Thoracic aorta (tissue), 2 donors: Measurements from ENCODE around the gene SDK1. TPM values are rescaled to one million over a fixed set of nuclear protein-coding genes. Genes with fewer than 3 reads are reported as not detected.

ENCODE experiments used
- ATAC-seq: fragments of 150-250 bp; one replicate; pipeline ENCODE4 v1.8.0; 2017; ENCODE audit warnings: low read depth; ENCODE audit not compliant: insufficient number of reproducible peaks, low FRiP score
- DNase-seq: peaks from one replicate; pipeline ENCODE4 v3.0.0-alpha.2; 2020; ENCODE audit warnings: low spot score
- H3K27ac ChIP-seq, 2 donors: fragments of 200-600 bp; sonication (generic); 1 replicate in 1 of 2; 2 replicates in 1 of 2; pipeline ENCODE4 v1.5.1; 2016; ENCODE audit warnings: mild to moderate bottlenecking in 2 of 2, moderate library complexity in 2 of 2
- H3K27me3 ChIP-seq: fragments of 200-600 bp; sonication (generic); replicated peaks from 2 replicates; pipeline ENCODE4 v1.6.0; 2016; ENCODE audit warnings: mild to moderate bottlenecking; ENCODE audit not compliant: insufficient read depth
- H3K36me3 ChIP-seq: fragments of 200-600 bp; sonication (generic); one replicate; pipeline ENCODE4 v1.5.1; 2016
- H3K4me1 ChIP-seq, 2 donors: fragments of 200-600 bp; sonication (generic); 1 replicate in 1 of 2; 2 replicates in 1 of 2; pipeline versions ENCODE4 v1.5.1 to v1.6.0; 2016; ENCODE audit warnings: low read depth in 2 of 2, mild to moderate bottlenecking in 1 of 2; ENCODE audit not compliant: control insufficient read depth in 1 of 2
- H3K4me3 ChIP-seq: fragments of 200-600 bp; sonication (generic); 2 replicates; pipeline ENCODE4 v1.5.1; 2016; ENCODE audit warnings: mild to moderate bottlenecking
- H3K9me3 ChIP-seq: fragments of 200-600 bp; sonication (generic); 2 replicates; pipeline ENCODE4 v1.5.1; 2016
- CTCF ChIP-seq: fragments of 200-600 bp; sonication (generic); IDR thresholded peaks from one replicate; pipeline ENCODE4 v1.5.1; 2019; ENCODE audit warnings: antibody characterized with exemption
- total RNA-seq, 2 donors: library from RNA; depleted of rRNA; stranded (reverse); fragments of >200 nt; gene quantifications; one replicate each; pipeline versions ENCODE4 v1.1.0 to v1.2.3, GENCODE V29; 2016

Gene SDK1
- total RNA-seq, 2 donors from 2014 or later: 27.5 to 29.2 TPM

- no peak for ATAC-seq
- no peak for DNase-seq
- H3K27ac ChIP-seq: no peak overlapping the region
- no peaks in the 10 kb centered on the region for H3K27me3 ChIP-seq
- no peak for TF ChIP-seq CTCF
- H3K4me1 ChIP-seq: peaks cover 0 to 31% of the 10 kb centered on the region in 2 donors
- H3K36me3 ChIP-seq: no peaks in the 10 kb centered on the region
- H3K4me3 ChIP-seq: no peak overlapping the region
- H3K9me3 ChIP-seq: no peaks in the 10 kb centered on the region
Observed at GRCh38 chr7:3333861-3334260, 32.8 kb downstream of the SDK1 start.

GRCh38 chr7:3336042-3336665 is 35.1 kb downstream of the SDK1 start:
- no peak for TF ChIP-seq CTCF

GRCh38 chr7:3338161-3338560 is 37.1 kb downstream of the SDK1 start:
- no peak for ATAC-seq
- no peak for TF ChIP-seq CTCF

More at GRCh38 chr7:3336042-3336665, 35.1 kb downstream of the SDK1 start:
- Histone ChIP-seq H3K4me3 (no peak overlapping the region), H3K27ac (no peak overlapping the region), H3K4me1 (peaks cover 0 to 31% of the 10 kb centered on the region in 2 donors), H3K36me3 (no peaks in the 10 kb centered on the region), H3K27me3 (no peaks in the 10 kb centered on the region), H3K9me3 (no peaks in the 10 kb centered on the region)
- no peak for DNase-seq
- ATAC-seq: no peak

GRCh38 chr7:3345699-3346481 is 44.8 kb downstream of the SDK1 start:
- no peak for ATAC-seq
- DNase-seq: no peak

More at GRCh38 chr7:3338161-3338560, 37.1 kb downstream of the SDK1 start:
- Histone ChIP-seq H3K4me3 (no peak overlapping the region), H3K4me1 (peaks cover 0 to 19% of the 10 kb centered on the region in 2 donors), H3K36me3 (no peaks in the 10 kb centered on the region), H3K27me3 (no peaks in the 10 kb centered on the region), H3K9me3 (no peaks in the 10 kb centered on the region), H3K27ac (no peak overlapping the region)
- no peak for DNase-seq

More at GRCh38 chr7:3345699-3346481, 44.8 kb downstream of the SDK1 start:
- no peaks in the 10 kb centered on the region for H3K27me3 ChIP-seq
- H3K4me3 ChIP-seq: no peak overlapping the region
- TF ChIP-seq CTCF: no peak
- no peaks in the 10 kb centered on the region for H3K4me1 ChIP-seq
- no peaks in the 10 kb centered on the region for H3K36me3 ChIP-seq
- H3K27ac ChIP-seq: no peak overlapping the region
- no peaks in the 10 kb centered on the region for H3K9me3 ChIP-seq
